Colon (tissue), 2 donors: ENCODE measurements around the gene MTA1.

ENCODE experiments used
- FAIRE-seq: peaks from 2 replicates; lab custom pipeline; 2012; peaks lifted over from hg19 to GRCh38; lab: Jason Lieb, UNC
- donor health status: control.
- donor health status: control.

The MTA1 gene

GRCh38 chr14:105387530-105387922, 32.1 kb upstream of the MTA1 start:
- no peak for FAIRE-seq

- FAIRE-seq = no peak
Observed at GRCh38 chr14:105388110-105388951, 31.3 kb upstream of the MTA1 start.

- FAIRE-seq = no peak
Observed at GRCh38 chr14:105388976-105389375, 30.7 kb upstream of the MTA1 start.

GRCh38 chr14:105389534-105389933, 30.1 kb upstream of the MTA1 start:
- no peak for FAIRE-seq

- FAIRE-seq = no peak
Observed at GRCh38 chr14:105389976-105390848, 29.4 kb upstream of the MTA1 start.

- FAIRE-seq = no peak
Observed at GRCh38 chr14:105390849-105391500, 28.7 kb upstream of the MTA1 start.

- FAIRE-seq = no peak
Observed at GRCh38 chr14:105391541-105391940, 28.1 kb upstream of the MTA1 start.

GRCh38 chr14:105392131-105393090, 27.2 kb upstream of the MTA1 start:
- no peak for FAIRE-seq

- FAIRE-seq = no peak
Observed at GRCh38 chr14:105393151-105393550, 26.5 kb upstream of the MTA1 start.

- no peak for FAIRE-seq
Observed at GRCh38 chr14:105394714-105395537, 24.7 kb upstream of the MTA1 start.

GRCh38 chr14:105395538-105395854, 24.1 kb upstream of the MTA1 start:
- FAIRE-seq = no peak

GRCh38 chr14:105397350-105397931, 22.2 kb upstream of the MTA1 start:
- no peak for FAIRE-seq

GRCh38 chr14:105398044-105398725, 21.4 kb upstream of the MTA1 start, which contains the start of gene TEX22:
TEX22 (plus strand) TSS chr14:105398538; CDS start chr14:105399341, 803 bp downstream.
- no peak for FAIRE-seq

- no peak for FAIRE-seq
Observed at GRCh38 chr14:105398726-105399465, 20.7 kb upstream of the MTA1 start.

- FAIRE-seq = no peak
Observed at GRCh38 chr14:105399466-105399775, 20.2 kb upstream of the MTA1 start.

GRCh38 chr14:105400016-105400415, 19.6 kb upstream of the MTA1 start:
- FAIRE-seq = no peak

GRCh38 chr14:105401699-105402098, 17.9 kb upstream of the MTA1 start:
- no peak for FAIRE-seq

GRCh38 chr14:105408592-105408991, 11.0 kb upstream of the MTA1 start:
- no peak for FAIRE-seq

GRCh38 chr14:105409364-105409763, 10.3 kb upstream of the MTA1 start:
- no peak for FAIRE-seq
